BE2C (cell line): ENCODE results near the gene CACHD1.

Experiments used
- DNase-seq: peaks from one replicate; pipeline ENCODE4 v3.0.0-alpha.2; 2020
- H3K27me3 ChIP-seq: fragments of 250-450 bp; sonication (Bioruptor Pico); 2 replicates; pipeline ENCODE4 v1.5.1; 2020; ENCODE audit warnings: mild to moderate bottlenecking
- H3K36me3 ChIP-seq: fragments of 250-450 bp; sonication (Bioruptor Pico); 2 replicates; pipeline ENCODE4 v1.5.1; 2020; ENCODE audit warnings: mild to moderate bottlenecking
- H3K4me1 ChIP-seq: fragments of 250-450 bp; sonication (Bioruptor Pico); 2 replicates; pipeline ENCODE4 v1.5.1; 2020
- H3K4me3 ChIP-seq: 2 replicates; pipeline ENCODE4 v1.5.1; 2011; ENCODE audit warnings: low read depth, low read length
- H3K9me3 ChIP-seq: fragments of 250-450 bp; sonication (Bioruptor Pico); 2 replicates; pipeline ENCODE4 v1.5.1; 2020
- TF ChIP-seq, protein P1 (sequence below): IDR thresholded peaks from 2 replicates; pipeline ENCODE4 v1.5.1; 2012; ENCODE audit warnings: mild to moderate bottlenecking, low read depth, low read length

CACHD1 gene

DNA sequence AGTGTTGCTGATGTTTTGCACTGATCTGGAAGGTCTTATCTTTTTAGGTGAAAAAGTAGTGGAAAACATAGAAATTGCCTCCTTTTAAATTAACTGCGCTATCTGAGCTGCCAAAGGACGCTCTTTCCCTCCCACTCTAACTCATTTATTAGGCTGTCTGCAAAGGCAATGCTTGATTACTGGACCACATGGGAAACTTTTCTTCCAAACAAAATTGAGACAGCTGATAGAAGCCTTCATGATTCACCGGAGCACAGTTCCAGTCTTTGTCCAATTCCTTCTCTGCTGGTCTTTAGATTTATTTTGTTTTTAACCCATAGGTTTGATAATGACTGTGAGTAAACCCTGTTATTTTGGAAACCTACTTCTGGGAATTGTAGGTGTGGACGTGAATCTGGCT is 181.9 kb downstream of the CACHD1 start:
- Histone ChIP-seq H3K27me3 (no peaks in the 10 kb centered on the region), H3K4me1 (no peaks in the 10 kb centered on the region), H3K36me3 (no peaks in the 10 kb centered on the region), H3K9me3 (no peaks in the 10 kb centered on the region), H3K4me3 (no peak overlapping the region)
- TF ChIP-seq, protein P1, sequence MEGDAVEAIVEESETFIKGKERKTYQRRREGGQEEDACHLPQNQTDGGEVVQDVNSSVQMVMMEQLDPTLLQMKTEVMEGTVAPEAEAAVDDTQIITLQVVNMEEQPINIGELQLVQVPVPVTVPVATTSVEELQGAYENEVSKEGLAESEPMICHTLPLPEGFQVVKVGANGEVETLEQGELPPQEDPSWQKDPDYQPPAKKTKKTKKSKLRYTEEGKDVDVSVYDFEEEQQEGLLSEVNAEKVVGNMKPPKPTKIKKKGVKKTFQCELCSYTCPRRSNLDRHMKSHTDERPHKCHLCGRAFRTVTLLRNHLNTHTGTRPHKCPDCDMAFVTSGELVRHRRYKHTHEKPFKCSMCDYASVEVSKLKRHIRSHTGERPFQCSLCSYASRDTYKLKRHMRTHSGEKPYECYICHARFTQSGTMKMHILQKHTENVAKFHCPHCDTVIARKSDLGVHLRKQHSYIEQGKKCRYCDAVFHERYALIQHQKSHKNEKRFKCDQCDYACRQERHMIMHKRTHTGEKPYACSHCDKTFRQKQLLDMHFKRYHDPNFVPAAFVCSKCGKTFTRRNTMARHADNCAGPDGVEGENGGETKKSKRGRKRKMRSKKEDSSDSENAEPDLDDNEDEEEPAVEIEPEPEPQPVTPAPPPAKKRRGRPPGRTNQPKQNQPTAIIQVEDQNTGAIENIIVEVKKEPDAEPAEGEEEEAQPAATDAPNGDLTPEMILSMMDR = no peak
- no peak for DNase-seq

GRCh38 chr1:64653466-64653865 is 183.5 kb downstream of the CACHD1 start:
- no peaks in the 10 kb centered on the region for H3K4me1 ChIP-seq
- H3K9me3 ChIP-seq = no peaks in the 10 kb centered on the region
- H3K4me3 ChIP-seq = no peak overlapping the region
- DNase-seq = no peak
- TF ChIP-seq, protein P1 = no peak
- no peaks in the 10 kb centered on the region for H3K27me3 ChIP-seq
- no peaks in the 10 kb centered on the region for H3K36me3 ChIP-seq

DNA sequence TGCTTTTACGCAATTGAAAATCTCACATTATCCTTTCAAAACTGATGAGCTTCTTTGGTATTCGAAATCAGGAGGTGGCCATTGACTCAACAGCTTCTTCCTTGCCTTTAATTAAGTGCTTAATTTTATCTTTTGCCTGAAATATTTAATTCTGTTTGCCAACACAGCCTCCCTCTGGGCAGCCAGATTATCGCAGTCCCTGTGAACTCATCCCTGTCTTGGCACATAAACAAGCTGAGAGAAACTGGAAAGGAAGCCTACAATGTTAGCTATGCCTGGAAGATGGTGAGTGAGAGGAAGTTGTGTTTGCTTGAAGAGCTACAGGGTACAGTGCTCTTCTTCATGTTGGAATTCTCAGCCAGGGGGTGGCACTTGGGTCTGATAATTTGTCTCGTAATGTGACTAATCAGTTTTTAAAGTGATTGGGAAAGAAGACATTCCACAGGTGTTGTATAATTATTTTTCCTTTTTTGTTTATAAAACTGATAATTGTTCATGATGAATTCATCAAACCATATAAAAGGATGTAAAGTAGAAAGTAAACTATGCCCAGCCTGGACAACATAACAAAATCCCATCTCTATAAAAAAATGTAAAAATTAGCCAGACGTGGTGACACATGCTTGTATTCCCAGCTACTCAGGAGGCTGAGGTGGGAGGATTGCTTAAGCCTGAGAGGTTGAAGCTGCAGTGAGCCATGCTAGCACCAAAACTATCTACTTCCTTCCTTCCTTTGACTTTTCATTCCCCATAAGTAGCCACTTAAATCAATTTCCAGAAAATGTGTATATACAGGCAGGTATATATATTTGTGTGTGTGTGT is 184.8 kb downstream of the CACHD1 start:
- Histone ChIP-seq H3K4me1 (no peaks in the 10 kb centered on the region), H3K36me3 (no peaks in the 10 kb centered on the region), H3K27me3 (no peaks in the 10 kb centered on the region), H3K4me3 (no peak overlapping the region), H3K9me3 (no peaks in the 10 kb centered on the region)
- TF ChIP-seq, protein P1 = no peak
- no peak for DNase-seq

- Histone ChIP-seq H3K9me3 (no peaks in the 10 kb centered on the region), H3K4me3 (no peak overlapping the region), H3K4me1 (no peaks in the 10 kb centered on the region), H3K27me3 (no peaks in the 10 kb centered on the region), H3K36me3 (no peaks in the 10 kb centered on the region)
- no peak for DNase-seq
- TF ChIP-seq, protein P1 = no peak
Measured at GRCh38 chr1:64655861-64656260, 185.9 kb downstream of the CACHD1 start.

GRCh38 chr1:64659478-64660138 is 189.7 kb downstream of the CACHD1 start:
- DNase-seq = no peak
- Histone ChIP-seq H3K4me3 (no peak overlapping the region), H3K36me3 (no peaks in the 10 kb centered on the region), H3K4me1 (no peaks in the 10 kb centered on the region), H3K27me3 (no peaks in the 10 kb centered on the region), H3K9me3 (no peaks in the 10 kb centered on the region)
- TF ChIP-seq, protein P1 = no peak

DNA sequence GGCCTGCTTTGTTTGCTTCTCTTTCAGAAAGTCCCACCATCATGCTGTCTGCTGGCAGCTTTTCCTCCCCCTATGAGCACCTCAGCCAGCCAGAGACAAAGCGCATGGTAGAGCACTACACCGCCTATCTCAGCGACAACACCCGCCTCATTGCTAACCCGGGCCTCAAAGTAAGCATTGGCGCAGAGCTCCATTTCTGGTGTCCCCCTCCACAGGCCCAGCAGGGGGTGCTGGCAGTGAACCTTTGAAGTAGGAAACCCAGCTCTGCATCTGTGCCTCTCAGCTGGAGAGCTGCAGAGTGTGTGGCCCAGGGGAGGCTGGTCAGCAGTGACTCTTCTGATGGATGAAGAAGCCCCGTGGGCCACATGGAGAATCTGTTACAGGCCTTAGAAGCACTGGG is 193.7 kb downstream of the CACHD1 start:
- Histone ChIP-seq H3K4me1 (no peaks in the 10 kb centered on the region), H3K9me3 (no peaks in the 10 kb centered on the region), H3K27me3 (no peaks in the 10 kb centered on the region), H3K36me3 (no peaks in the 10 kb centered on the region), H3K4me3 (no peak overlapping the region)
- peak; percentile 35 for DNase-seq
- TF ChIP-seq, protein P1 = peak; percentile 36
